NCI-H1105 treated with DMSO at 0.1 percent for 48 hours (cell line): ENCODE data around the gene MADCAM1.

ENCODE experiments used
- DNase-seq: peaks from one replicate; lab custom pipeline; 2025; lab: John Stamatoyannopoulos, UW

The MADCAM1 gene

GRCh38 chr19:488505-489417 is 7.5 kb upstream of the MADCAM1 start:
- DNase-seq, result peak; percentile 89

GRCh38 chr19:489418-490196 is 6.7 kb upstream of the MADCAM1 start:
- no peak for DNase-seq

- DNase-seq, result no peak
Measured at GRCh38 chr19:491146-491741, 5.0 kb upstream of the MADCAM1 start.

GRCh38 chr19:492091-492531 is 4.2 kb upstream of the MADCAM1 start:
- no peak for DNase-seq

- no peak for DNase-seq
Measured at GRCh38 chr19:493391-494170, 2.7 kb upstream of the MADCAM1 start.

GRCh38 chr19:494171-495080 is 1.9 kb upstream of the MADCAM1 start:
- DNase-seq, result no peak

GRCh38 chr19:495081-495401 is 1.2 kb upstream of the MADCAM1 start:
- no peak for DNase-seq

- DNase-seq, result no peak
Measured at GRCh38 chr19:495402-496111, 729 bp upstream of the MADCAM1 start.

- DNase-seq, result no peak
Measured at GRCh38 chr19:496986-497385, 700 bp downstream of the MADCAM1 start.

- DNase-seq, result no peak
Measured at GRCh38 chr19:497491-497868, 1.2 kb downstream of the MADCAM1 start.

- DNase-seq, result no peak
Measured at GRCh38 chr19:497869-498510, 1.7 kb downstream of the MADCAM1 start.

- DNase-seq, result no peak
Measured at GRCh38 chr19:498511-498891, 2.2 kb downstream of the MADCAM1 start.

- DNase-seq, result no peak
Measured at GRCh38 chr19:498977-499623, 2.8 kb downstream of the MADCAM1 start.

GRCh38 chr19:501646-502045 is 5.4 kb downstream of the MADCAM1 start:
- DNase-seq, result no peak

- no peak for DNase-seq
Measured at GRCh38 chr19:504616-505015, 8.3 kb downstream of the MADCAM1 start.

- DNase-seq, result peak; percentile 100
Measured at GRCh38 chr19:506404-507285, 10.4 kb downstream of the MADCAM1 start.

GRCh38 chr19:507286-508203 is 11.3 kb downstream of the MADCAM1 start, which contains the start of gene TPGS1:
TSS of gene TPGS1 (plus strand) at chr19:507497. CDS start at chr19:507507, 10 bp downstream.
- peak; percentile 74 for DNase-seq
